CD4-positive, alpha-beta T cell (primary cell): ENCODE results near the gene DCK. TPM values are rescaled to one million over a fixed set of nuclear protein-coding genes. Genes with fewer than 3 reads are reported as not detected.

Experiments
- ATAC-seq: fragments of 200-7000 bp; cut with Tn5 transposase; one replicate; pipeline ENCODE4 v1.10.0; 2022; ENCODE audit warnings: mild to moderate bottlenecking; ENCODE audit not compliant: poor library complexity
- CTCF ChIA-PET: fragments of 350-600 bp; sonication (Branson Sonifier 250); formaldehyde crosslinking; loops from one replicate; lab custom pipeline; 2021; ENCODE audit warnings: antibody characterized with exemption, inconsistent platforms; lab: Charles Lee
- POLR2A ChIA-PET: fragments of 350-600 bp; sonication (Branson Sonifier 250); formaldehyde crosslinking; loops from one replicate; lab custom pipeline; 2021; ENCODE audit warnings: antibody characterized with exemption, inconsistent platforms; lab: Charles Lee
- DNase-seq, 14 experiments: peaks; one replicate each; pipeline ENCODE4 v3.0.0-alpha.2; 2013 to 2020; ENCODE audit warnings: mixed read lengths in 2 of 14
- H3K27ac ChIP-seq, 2 donors: one replicate each; pipeline versions ENCODE4 v1.5.1 to v1.7.0; 2013; ENCODE audit warnings: low read length in 2 of 2, low read depth in 1 of 2, mild to moderate bottlenecking in 1 of 2
- H3K27me3 ChIP-seq, 2 experiments: 1 replicate in 1 of 2; 2 replicates in 1 of 2; pipeline versions ENCODE4 v1.6.1 to v1.7.0; 2013; ENCODE audit warnings: low read length in 2 of 2, control low read depth in 1 of 2, mild to moderate bottlenecking in 1 of 2, moderate library complexity in 1 of 2; ENCODE audit not compliant: insufficient read depth in 2 of 2, control insufficient read depth in 1 of 2
- H3K36me3 ChIP-seq: one replicate; pipeline ENCODE4 v1.6.1; 2013; ENCODE audit warnings: low read length, control low read depth; ENCODE audit not compliant: insufficient read depth
- H3K4me1 ChIP-seq: one replicate; pipeline ENCODE4 v1.6.1; 2013; ENCODE audit warnings: low read length, control low read depth; ENCODE audit not compliant: insufficient read depth
- H3K4me3 ChIP-seq: one replicate; pipeline ENCODE4 v1.5.1; 2013; ENCODE audit warnings: mild to moderate bottlenecking, low read length, moderate library complexity
- H3K9me3 ChIP-seq, 2 experiments: 1 replicate in 1 of 2; 2 replicates in 1 of 2; pipeline versions ENCODE4 v1.6.1 to v1.7.0; 2013; ENCODE audit warnings: low read length in 2 of 2, mild to moderate bottlenecking in 2 of 2, control low read depth in 1 of 2, moderate library complexity in 1 of 2; ENCODE audit not compliant: control insufficient read depth in 1 of 2, insufficient read depth in 1 of 2
- H3K27ac Mint-ChIP-seq: one replicate; pipeline ENCODE4 v1.8.0; 2020; ENCODE audit warnings: mixed read lengths
- H3K27me3 Mint-ChIP-seq: one replicate; pipeline ENCODE4 v1.8.0; 2021; ENCODE audit warnings: mixed read lengths
- H3K36me3 Mint-ChIP-seq: one replicate; pipeline ENCODE4 v1.8.0; 2021; ENCODE audit warnings: low read depth, mixed read lengths
- H3K4me1 Mint-ChIP-seq: one replicate; pipeline ENCODE4 v1.8.0; 2021; ENCODE audit warnings: low read depth, mixed read lengths
- H3K4me3 Mint-ChIP-seq: one replicate; pipeline ENCODE4 v1.8.0; 2020; ENCODE audit warnings: mild to moderate bottlenecking, mixed read lengths
- H3K9me3 Mint-ChIP-seq: one replicate; pipeline ENCODE4 v1.8.0; 2020; ENCODE audit warnings: mixed read lengths
- intact Hi-C, 2 experiments: fragments of 100-400 bp; cut with DNase I in 1 of 2; cut with micrococcal nuclease in 1 of 2; formaldehyde crosslinking; loops; one replicate each; pipeline versions ENCODE4 v1.15.1 to v1.9.0; 2023 to 2025; cut with DNase I, micrococcal nuclease
- polyA plus RNA-seq, 2 donors: library from polyadenylated mRNA; unstranded; fragments of 120-200 nt; gene quantifications; one replicate each; pipeline ENCODE4 v1.2.1, GENCODE V29; 2013
- total RNA-seq, 174 experiments: library from RNA in 2 of 174; stranded (reverse) in 2 of 174; gene quantifications; one replicate each; pipeline ENCODE4 v1.2.3 and lab custom pipeline; 2021 to 2026
- TF ChIP-seq, protein P1 (sequence below): fragments of 200-600 bp; IDR thresholded peaks from one replicate; pipeline ENCODE4 v1.8.0; 2022; ENCODE audit warnings: antibody characterized with exemption, mild to moderate bottlenecking

Gene DCK
- total RNA-seq (10 to 100 TPM; 12.8 to 13.9 TPM), total RNA-seq (lab: John Stamatoyannopoulos, UW) (17.8 to 105 (median 50.0) reads per million in 172 experiments)
- polyA plus RNA-seq (2013, experiment 1 of 2), result 67.6 TPM
- 59.9 TPM for polyA plus RNA-seq (2013, experiment 2 of 2)

DNA sequence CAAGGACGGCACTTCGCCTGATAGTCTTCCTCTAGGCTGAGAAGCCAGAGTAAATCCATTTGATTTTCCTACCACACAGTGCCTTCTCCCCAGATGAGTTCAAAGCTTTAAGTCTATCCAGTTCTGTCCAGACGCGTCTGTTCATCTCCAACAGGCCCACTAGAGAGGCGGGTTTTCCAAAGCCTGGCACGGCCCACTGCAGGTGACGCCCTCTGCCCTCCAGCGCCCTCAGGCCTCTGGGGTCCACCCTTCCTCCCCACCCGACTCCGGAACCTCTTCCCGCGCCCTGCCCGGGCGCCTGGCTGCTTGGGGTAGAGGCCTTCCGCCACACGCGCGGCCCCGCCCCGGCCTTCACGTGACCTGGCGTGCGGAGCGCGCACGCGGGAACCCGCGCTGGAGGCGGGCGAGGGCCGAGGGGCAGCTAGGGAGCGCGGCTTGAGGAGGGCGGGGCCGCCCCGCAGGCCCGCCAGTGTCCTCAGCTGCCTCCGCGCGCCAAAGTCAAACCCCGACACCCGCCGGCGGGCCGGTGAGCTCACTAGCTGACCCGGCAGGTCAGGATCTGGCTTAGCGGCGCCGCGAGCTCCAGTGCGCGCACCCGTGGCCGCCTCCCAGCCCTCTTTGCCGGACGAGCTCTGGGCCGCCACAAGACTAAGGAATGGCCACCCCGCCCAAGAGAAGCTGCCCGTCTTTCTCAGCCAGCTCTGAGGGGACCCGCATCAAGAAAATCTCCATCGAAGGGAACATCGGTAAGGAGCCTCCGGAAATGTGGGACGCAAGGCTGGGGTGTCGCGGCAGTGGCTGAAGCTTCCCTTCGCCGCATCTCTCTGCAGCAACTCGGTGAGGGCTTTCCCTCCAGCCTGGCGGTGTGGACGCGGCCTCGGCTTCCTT lies at the start of gene DCK:
TSS of gene DCK (plus strand) at position 469 of the 888 bp plus-strand sequence. CDS start at position 656, 187 bp downstream.
- H3K4me1 Mint-ChIP-seq, result peaks cover 59% of the 10 kb centered on the region
- no peaks in the 10 kb centered on the region for H3K27me3 Mint-ChIP-seq
- Histone ChIP-seq H3K27me3 (no peaks in the 10 kb centered on the region), H3K4me3 (peak within 1 kb of the TSS; percentile 95), H3K4me1 (peaks cover 20% of the 10 kb centered on the region), H3K27ac (peak within 1 kb of the TSS; percentile 82), H3K36me3 (peaks cover 6% of the 10 kb centered on the region), H3K9me3 (no peaks in the 10 kb centered on the region)
- peak; percentile 77 for ATAC-seq
- peaks cover 44% of the 10 kb centered on the region for H3K36me3 Mint-ChIP-seq
- ChIA-PET POLR2A (interaction anchor here (0.5 to 3.5 kb wide), 14 partner anchors 11 to 308 kb away, joined by 3 to 40 read pairs (median 4); partner anchors contain the start of genes GRSF1 and MOB1B), CTCF (interaction anchor here (0.7 to 1.5 kb wide), 4 partner anchors 11 to 91 kb away, joined by 3 to 10 read pairs (median 5); partner anchors contain the start of gene MOB1B)
- TF ChIP-seq, protein P1, sequence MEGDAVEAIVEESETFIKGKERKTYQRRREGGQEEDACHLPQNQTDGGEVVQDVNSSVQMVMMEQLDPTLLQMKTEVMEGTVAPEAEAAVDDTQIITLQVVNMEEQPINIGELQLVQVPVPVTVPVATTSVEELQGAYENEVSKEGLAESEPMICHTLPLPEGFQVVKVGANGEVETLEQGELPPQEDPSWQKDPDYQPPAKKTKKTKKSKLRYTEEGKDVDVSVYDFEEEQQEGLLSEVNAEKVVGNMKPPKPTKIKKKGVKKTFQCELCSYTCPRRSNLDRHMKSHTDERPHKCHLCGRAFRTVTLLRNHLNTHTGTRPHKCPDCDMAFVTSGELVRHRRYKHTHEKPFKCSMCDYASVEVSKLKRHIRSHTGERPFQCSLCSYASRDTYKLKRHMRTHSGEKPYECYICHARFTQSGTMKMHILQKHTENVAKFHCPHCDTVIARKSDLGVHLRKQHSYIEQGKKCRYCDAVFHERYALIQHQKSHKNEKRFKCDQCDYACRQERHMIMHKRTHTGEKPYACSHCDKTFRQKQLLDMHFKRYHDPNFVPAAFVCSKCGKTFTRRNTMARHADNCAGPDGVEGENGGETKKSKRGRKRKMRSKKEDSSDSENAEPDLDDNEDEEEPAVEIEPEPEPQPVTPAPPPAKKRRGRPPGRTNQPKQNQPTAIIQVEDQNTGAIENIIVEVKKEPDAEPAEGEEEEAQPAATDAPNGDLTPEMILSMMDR, result no peak
- H3K9me3 Mint-ChIP-seq, result no peaks in the 10 kb centered on the region
- intact Hi-C loops, result loop anchor here (2.0 to 10.0 kb wide), 5 partner anchors 15 to 309 kb away; partner anchors contain the start of genes GRSF1 (in 1 of the 2), MOB1B (in 1 of the 2) and UTP3 (in 1 of the 2)
- peak within 1 kb of the TSS; percentile 93 for H3K4me3 Mint-ChIP-seq
- peak; percentile 64 to 93 (median 79) for DNase-seq
- H3K27ac Mint-ChIP-seq, result peak within 1 kb of the TSS; percentile 85

- no peaks in the 10 kb centered on the region for H3K27me3 Mint-ChIP-seq
- no peaks in the 10 kb centered on the region for H3K9me3 Mint-ChIP-seq
- peak in 1 of 14 experiments; percentile 11 for DNase-seq
- H3K36me3 Mint-ChIP-seq, result peaks cover 11% of the 10 kb centered on the region
- peaks cover 0 to 4% of the 10 kb centered on the region in 2 experiments for H3K9me3 ChIP-seq
- no peak overlapping the region for H3K4me3 Mint-ChIP-seq
- intact Hi-C loops, result no loop called here
- no peak overlapping the region for H3K27ac ChIP-seq
- ATAC-seq, result no peak
- H3K36me3 ChIP-seq, result no peaks in the 10 kb centered on the region
- CTCF ChIA-PET, result interaction anchor here (1.3 kb wide), 1 partner anchor 15 kb away, joined by 5 read pairs; no protein-coding TSS in a partner anchor
- H3K4me1 Mint-ChIP-seq, result peaks cover 36% of the 10 kb centered on the region
- H3K27me3 ChIP-seq, result no peaks in the 10 kb centered on the region
- no peaks in the 10 kb centered on the region for H3K4me1 ChIP-seq
- TF ChIP-seq, protein P1, result no peak
- H3K27ac Mint-ChIP-seq, result no peak overlapping the region
- H3K4me3 ChIP-seq, result no peak overlapping the region
- POLR2A ChIA-PET, result no interaction called here
Measured at GRCh38 chr4:70945046-70945445, 48.4 kb upstream of the DCK start.

DNA sequence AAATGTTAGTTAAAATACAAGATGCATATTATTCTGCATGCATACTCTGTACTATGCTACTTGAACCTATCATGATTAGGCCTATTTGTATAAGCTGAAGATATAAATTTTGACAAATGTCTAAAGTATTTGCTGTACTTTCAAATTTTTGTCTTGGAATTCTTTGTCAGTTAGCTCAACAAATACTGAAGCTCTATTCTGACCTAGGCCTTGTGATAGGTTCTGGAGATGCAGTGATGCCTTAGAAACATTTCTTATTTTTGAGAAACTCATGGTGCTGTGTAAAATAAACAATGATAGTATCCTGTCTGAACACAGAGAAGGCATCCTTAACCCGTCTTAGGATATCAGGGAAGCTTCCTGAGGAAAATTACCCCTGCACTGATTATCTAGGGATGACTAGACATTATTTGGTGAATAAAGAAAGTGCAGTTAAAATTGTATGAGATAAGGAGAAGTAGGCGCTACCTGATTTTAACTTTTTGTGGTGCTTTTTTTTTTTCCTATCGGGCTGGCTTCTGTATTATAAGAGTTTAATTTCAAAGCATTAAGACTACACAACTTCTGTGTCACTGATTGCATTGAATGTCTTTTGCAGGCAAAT lies 47.9 kb upstream of the DCK start:
- no peaks in the 10 kb centered on the region for H3K27me3 ChIP-seq
- H3K4me3 Mint-ChIP-seq, result no peak overlapping the region
- no peak for ATAC-seq
- H3K9me3 ChIP-seq, result peaks cover 0 to 4% of the 10 kb centered on the region in 2 experiments
- intact Hi-C loops, result no loop called here
- H3K36me3 Mint-ChIP-seq, result peaks cover 9% of the 10 kb centered on the region
- POLR2A ChIA-PET, result no interaction called here
- CTCF ChIA-PET, result interaction anchor here (1.3 kb wide), 1 partner anchor 16 kb away, joined by 5 read pairs; no protein-coding TSS in a partner anchor
- no peak overlapping the region for H3K4me3 ChIP-seq
- H3K4me1 Mint-ChIP-seq, result peaks cover 34% of the 10 kb centered on the region
- no peak overlapping the region for H3K27ac Mint-ChIP-seq
- no peaks in the 10 kb centered on the region for H3K27me3 Mint-ChIP-seq
- no peaks in the 10 kb centered on the region for H3K36me3 ChIP-seq
- no peaks in the 10 kb centered on the region for H3K4me1 ChIP-seq
- no peak overlapping the region for H3K27ac ChIP-seq
- no peak for DNase-seq
- TF ChIP-seq, protein P1, result no peak
- no peaks in the 10 kb centered on the region for H3K9me3 Mint-ChIP-seq
